Retinal pigment epithelial cell (primary cell): Measurements from ENCODE around the gene SLIT1.

Experiments used
- DNase-seq: peaks from one replicate; pipeline ENCODE4 v3.0.0-alpha.2; 2010; ENCODE audit warnings: low read depth
- H3K4me3 ChIP-seq: 2 replicates; pipeline ENCODE4 v1.5.1; 2011; ENCODE audit warnings: mild to moderate bottlenecking, low read length, control low read depth, moderate library complexity
- TF ChIP-seq, protein P1 (sequence below): conservative IDR thresholded peaks from 2 replicates; pipeline ENCODE4 v1.5.1; 2011; ENCODE audit warnings: low read depth, low read length, control low read depth, inconsistent platforms

SLIT1 gene

DNA sequence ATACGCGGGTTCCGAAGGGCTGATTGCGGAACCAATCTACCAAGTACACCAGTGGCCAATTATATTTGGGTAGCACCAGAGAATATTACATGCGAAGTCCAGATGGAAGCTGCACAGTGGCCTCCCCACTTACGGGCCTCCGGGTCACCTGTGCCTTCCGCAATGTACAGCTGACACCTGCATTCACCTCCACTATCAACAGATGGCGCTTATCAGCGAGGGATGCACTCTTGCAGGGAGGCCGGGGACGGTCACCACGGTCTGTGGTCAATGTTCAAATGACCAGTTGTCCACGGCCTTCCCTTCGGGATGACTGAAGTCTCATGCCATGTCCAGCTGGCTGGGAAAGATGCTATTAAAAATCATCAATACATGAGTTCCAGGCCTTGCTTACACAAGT, 47.6 kb downstream of the SLIT1 start:
- DNase-seq: no peak
- TF ChIP-seq, protein P1, sequence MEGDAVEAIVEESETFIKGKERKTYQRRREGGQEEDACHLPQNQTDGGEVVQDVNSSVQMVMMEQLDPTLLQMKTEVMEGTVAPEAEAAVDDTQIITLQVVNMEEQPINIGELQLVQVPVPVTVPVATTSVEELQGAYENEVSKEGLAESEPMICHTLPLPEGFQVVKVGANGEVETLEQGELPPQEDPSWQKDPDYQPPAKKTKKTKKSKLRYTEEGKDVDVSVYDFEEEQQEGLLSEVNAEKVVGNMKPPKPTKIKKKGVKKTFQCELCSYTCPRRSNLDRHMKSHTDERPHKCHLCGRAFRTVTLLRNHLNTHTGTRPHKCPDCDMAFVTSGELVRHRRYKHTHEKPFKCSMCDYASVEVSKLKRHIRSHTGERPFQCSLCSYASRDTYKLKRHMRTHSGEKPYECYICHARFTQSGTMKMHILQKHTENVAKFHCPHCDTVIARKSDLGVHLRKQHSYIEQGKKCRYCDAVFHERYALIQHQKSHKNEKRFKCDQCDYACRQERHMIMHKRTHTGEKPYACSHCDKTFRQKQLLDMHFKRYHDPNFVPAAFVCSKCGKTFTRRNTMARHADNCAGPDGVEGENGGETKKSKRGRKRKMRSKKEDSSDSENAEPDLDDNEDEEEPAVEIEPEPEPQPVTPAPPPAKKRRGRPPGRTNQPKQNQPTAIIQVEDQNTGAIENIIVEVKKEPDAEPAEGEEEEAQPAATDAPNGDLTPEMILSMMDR: peak; percentile 19
- no peak overlapping the region for H3K4me3 ChIP-seq

DNA sequence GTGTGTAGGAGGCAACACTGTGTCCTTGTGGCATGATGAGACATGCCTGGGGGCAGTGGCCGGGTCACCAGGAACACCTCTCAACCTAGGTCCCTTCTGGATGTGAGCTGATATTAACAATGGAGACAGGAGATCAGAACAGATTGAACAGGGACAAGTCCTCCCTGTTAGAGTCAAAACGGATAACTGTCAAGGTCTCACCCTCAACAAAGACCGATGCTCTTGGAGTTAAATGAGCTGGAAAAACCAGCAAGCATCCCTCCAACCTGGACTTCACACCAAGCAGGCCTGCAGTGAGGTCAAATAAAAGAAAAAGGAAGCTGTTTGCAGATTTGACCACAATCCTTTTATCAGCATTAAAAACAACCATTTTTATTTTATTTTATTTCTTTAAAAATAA, 49.0 kb downstream of the SLIT1 start:
- no peak overlapping the region for H3K4me3 ChIP-seq
- no peak for DNase-seq
- TF ChIP-seq, protein P1: no peak

DNA sequence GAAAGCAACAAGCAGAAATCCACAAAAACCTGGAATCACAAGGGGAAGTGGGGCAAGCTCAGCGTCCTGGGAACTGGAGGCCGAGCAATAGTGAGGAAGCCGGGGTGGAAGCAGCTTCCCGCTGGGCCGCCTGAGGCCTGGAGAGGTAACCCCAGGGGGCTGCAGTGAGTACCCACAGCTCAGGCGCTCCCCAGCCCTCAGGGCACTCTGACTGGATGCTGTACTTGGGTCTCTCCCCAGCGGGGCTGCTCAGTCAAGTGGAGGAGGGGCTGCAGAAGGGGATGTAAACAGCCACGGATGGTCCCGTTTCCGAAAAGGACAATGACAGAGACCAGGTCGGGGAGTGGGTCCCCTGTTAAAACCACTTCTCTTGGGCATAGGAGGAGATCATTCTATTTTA, 50.3 kb downstream of the SLIT1 start:
- no peak for DNase-seq
- H3K4me3 ChIP-seq: no peak overlapping the region
- TF ChIP-seq, protein P1: no peak

DNA sequence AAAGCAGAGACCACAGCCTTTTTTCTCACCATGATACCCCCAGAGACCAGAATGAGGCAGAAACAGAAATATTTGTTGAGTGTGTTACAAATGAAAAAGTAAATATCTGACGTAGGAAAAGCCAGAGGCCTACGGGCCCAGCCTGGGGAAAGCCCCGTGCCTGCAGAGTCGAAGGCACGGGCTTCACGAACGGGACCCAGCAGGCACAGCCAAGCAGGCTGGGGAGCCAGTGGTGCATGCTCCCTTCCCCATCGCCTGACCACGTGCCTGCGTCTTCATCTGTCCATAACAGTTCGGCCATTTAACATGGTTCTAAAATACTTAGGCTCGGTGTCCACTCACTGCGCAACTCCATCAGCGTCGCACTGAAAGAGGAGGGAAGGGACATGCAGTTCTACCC, 50.8 kb downstream of the SLIT1 start:
- DNase-seq: no peak
- H3K4me3 ChIP-seq: no peak overlapping the region
- TF ChIP-seq, protein P1: no peak

DNA sequence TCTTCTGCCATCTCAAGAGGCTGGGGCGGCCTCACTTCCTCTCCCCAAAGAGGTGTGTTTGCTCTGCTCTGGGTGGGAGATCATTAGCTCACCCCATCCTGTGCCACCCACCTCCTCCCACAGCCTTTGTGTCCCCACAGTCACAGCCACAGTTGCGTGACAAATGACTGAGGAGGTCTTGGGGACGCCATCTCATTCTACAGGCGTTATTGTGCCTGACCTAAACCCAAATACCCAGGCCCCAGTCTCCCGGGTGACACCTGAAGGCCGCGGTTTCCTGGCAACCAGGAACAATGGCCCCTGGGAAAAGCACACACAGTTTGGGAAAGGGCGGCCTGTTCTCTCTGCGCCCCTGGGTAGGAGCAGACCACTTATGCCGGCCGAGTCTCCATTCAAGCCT, 51.6 kb downstream of the SLIT1 start:
- TF ChIP-seq, protein P1: no peak

DNA sequence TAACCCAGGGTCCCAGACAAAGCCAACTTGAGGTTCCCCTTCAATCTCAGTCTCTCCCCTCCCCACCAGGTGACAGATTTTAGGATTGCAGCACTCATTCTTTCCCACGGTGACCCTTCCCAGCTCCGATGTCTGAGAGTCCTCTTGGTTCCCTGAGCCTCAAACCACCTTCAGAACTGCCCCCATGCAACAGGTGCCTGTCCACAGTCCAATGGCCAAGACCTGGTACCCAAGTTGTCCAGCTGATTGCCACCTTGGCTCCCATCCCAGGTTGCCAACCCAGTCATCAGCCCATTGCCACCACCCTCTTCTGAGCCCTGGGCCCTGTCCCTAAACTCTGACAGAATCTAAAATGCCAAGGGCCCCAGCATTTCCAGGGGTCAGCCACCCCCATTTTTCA, 53.5 kb downstream of the SLIT1 start:
- TF ChIP-seq, protein P1: no peak
- no peak overlapping the region for H3K4me3 ChIP-seq
- DNase-seq: no peak

More for the DNA sequence above, 51.6 kb downstream of the SLIT1 start:
- H3K4me3 ChIP-seq: no peak overlapping the region
- no peak for DNase-seq

DNA sequence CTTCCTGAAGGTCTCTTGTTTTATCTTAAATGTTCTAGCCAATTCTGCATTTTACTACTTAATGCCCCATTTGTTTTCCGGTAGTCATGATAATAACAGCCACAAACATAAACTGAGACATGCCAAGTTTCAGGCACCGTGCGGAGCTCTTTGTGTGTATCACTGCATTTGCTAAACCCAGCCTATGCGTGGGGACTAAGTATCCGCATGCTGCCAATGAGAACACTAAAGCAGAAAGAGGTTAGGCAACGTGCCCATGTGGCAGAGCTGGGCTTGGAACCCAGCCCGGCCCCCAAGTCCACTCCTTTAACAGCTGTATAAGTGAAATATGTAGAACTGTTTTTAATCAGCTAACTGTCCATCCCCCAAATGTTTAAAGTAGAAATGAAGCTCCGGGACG, 54.1 kb downstream of the SLIT1 start:
- H3K4me3 ChIP-seq: no peak overlapping the region
- no peak for DNase-seq
- TF ChIP-seq, protein P1: no peak
